ENCODE results near the gene SH3YL1.

Gene SH3YL1

DNA sequence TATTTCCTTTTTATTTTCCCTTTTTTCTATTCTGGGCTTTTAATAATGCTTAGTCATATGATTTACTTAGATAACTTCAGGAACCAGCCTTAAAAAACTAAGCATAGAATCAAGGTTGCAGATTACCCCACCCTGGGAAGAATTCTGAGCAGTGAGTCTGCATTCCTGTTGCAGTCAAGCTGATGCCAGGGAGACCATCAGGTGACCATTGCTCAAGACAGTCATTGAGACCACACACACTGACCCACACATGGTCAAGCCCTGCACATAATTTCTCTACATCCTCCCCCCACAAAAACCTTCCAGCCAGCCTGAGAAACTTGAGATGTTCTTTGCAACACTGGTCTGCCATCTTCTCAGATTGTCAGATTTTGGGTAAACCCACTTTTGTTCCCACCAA, 83.9 kb downstream of the SH3YL1 start:
- no peak for ATAC-seq (ENCODE audit: insufficient read depth, low read depth)
- no peak for DNase-seq

DNA sequence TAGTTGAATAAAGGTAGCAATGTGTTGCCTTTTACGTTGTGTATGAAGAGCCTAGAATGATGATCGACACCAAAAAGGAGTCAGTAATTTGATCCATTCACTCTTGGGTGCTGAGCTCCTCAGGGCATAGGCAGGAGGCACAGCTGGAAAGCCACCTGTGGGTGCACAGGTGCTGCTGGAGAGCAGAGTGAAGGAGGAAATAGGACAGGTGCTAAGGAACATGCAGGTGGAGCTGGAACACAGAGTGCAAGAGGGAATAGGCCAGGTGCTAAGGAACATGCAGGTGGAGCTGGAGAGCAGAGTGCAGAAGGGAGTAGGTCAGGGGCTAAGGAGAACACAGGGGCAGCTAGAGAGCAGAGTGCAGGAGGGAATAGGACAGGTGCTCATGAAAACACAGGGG, 86.1 kb downstream of the SH3YL1 start:
- ATAC-seq (ENCODE audit: insufficient read depth, low read depth): no peak
- peaks cover 24% of the 10 kb centered on the region for H3K4me1 ChIP-seq (ENCODE audit: insufficient read depth, low read length)
- DNase-seq: no peak
- no peak overlapping the region for H2AFZ ChIP-seq (ENCODE audit: low read depth, low read length)
- H3K79me2 ChIP-seq (ENCODE audit: insufficient read depth, low read length): no peaks in the 10 kb centered on the region
- H4K20me1 ChIP-seq (ENCODE audit: insufficient read depth, low read length): no peaks in the 10 kb centered on the region
- no peak overlapping the region for H3K27ac ChIP-seq (ENCODE audit: low read length)
- H3K9me3 ChIP-seq (ENCODE audit: insufficient read depth, low read length, severe bottlenecking): peaks cover 3% of the 10 kb centered on the region
- no peak overlapping the region for H3K4me3 ChIP-seq (ENCODE audit: low read depth in 1 of 2, low read length in 2 of 2)
- H3K36me3 ChIP-seq (ENCODE audit: insufficient read depth, low read length): no peaks in the 10 kb centered on the region
- H3K9ac ChIP-seq (ENCODE audit: low read depth, low read length): no peak overlapping the region
- no peaks in the 10 kb centered on the region for H3K27me3 ChIP-seq (ENCODE audit: insufficient read depth, low read length, poor library complexity)
- H3K4me2 ChIP-seq (ENCODE audit: insufficient read depth, low read length): no peak overlapping the region
- no peak for TF ChIP-seq EZH2 (IDR thresholded peaks at IDR 0.05; ENCODE audit: borderline replicate concordance, low read depth, low read length, severe bottlenecking)
- TF ChIP-seq, protein P1, sequence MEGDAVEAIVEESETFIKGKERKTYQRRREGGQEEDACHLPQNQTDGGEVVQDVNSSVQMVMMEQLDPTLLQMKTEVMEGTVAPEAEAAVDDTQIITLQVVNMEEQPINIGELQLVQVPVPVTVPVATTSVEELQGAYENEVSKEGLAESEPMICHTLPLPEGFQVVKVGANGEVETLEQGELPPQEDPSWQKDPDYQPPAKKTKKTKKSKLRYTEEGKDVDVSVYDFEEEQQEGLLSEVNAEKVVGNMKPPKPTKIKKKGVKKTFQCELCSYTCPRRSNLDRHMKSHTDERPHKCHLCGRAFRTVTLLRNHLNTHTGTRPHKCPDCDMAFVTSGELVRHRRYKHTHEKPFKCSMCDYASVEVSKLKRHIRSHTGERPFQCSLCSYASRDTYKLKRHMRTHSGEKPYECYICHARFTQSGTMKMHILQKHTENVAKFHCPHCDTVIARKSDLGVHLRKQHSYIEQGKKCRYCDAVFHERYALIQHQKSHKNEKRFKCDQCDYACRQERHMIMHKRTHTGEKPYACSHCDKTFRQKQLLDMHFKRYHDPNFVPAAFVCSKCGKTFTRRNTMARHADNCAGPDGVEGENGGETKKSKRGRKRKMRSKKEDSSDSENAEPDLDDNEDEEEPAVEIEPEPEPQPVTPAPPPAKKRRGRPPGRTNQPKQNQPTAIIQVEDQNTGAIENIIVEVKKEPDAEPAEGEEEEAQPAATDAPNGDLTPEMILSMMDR (IDR thresholded peaks at IDR 0.05; ENCODE audit: borderline replicate concordance, extremely low read depth, low read length, poor library complexity, severe bottlenecking): no peak

More for the DNA sequence above, 83.9 kb downstream of the SH3YL1 start:
- H3K4me1 ChIP-seq (ENCODE audit: insufficient read depth, low read length): peaks cover 24% of the 10 kb centered on the region
- no peaks in the 10 kb centered on the region for H3K36me3 ChIP-seq (ENCODE audit: insufficient read depth, low read length)
- no peaks in the 10 kb centered on the region for H3K79me2 ChIP-seq (ENCODE audit: insufficient read depth, low read length)
- no peaks in the 10 kb centered on the region for H4K20me1 ChIP-seq (ENCODE audit: insufficient read depth, low read length)
- H2AFZ ChIP-seq (ENCODE audit: low read depth, low read length): no peak overlapping the region
- no peak overlapping the region for H3K9ac ChIP-seq (ENCODE audit: low read depth, low read length)
- H3K27ac ChIP-seq (ENCODE audit: low read length): no peak overlapping the region
- H3K4me3 ChIP-seq (ENCODE audit: low read depth in 1 of 2, low read length in 2 of 2): no peak overlapping the region
- H3K9me3 ChIP-seq (ENCODE audit: insufficient read depth, low read length, severe bottlenecking): peaks cover 11% of the 10 kb centered on the region
- no peak overlapping the region for H3K4me2 ChIP-seq (ENCODE audit: insufficient read depth, low read length)
- TF ChIP-seq EZH2 (IDR thresholded peaks at IDR 0.05; ENCODE audit: borderline replicate concordance, low read depth, low read length, severe bottlenecking): no peak
- TF ChIP-seq, protein P1 (IDR thresholded peaks at IDR 0.05; ENCODE audit: borderline replicate concordance, extremely low read depth, low read length, poor library complexity, severe bottlenecking): no peak
- H3K27me3 ChIP-seq (ENCODE audit: insufficient read depth, low read length, poor library complexity): no peaks in the 10 kb centered on the region

DNA sequence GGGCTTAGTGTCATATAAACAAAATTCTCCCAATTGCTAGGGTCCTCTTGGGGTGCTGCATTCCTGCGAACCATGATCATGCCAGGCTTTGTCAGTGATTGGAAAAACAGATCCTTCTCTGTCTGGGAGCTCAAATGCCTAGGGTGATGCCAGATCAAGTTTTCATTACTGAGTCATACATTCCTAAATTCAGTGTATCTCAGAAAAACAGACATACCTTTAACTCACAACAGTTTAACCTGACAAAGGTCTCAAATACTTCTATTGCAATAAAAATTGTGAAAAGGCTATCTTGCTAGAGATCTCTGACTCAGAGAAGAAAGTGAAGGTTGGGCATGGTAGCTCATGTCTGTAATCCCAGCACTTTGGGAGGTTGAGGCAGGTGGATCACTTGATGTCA, 86.9 kb downstream of the SH3YL1 start:
- Histone ChIP-seq H4K20me1 (ENCODE audit: insufficient read depth, low read length) (no peaks in the 10 kb centered on the region), H3K9me3 (ENCODE audit: insufficient read depth, low read length, severe bottlenecking) (no peaks in the 10 kb centered on the region), H3K4me1 (ENCODE audit: insufficient read depth, low read length) (peaks cover 24% of the 10 kb centered on the region), H3K27ac (ENCODE audit: low read length) (no peak overlapping the region), H3K4me3 (ENCODE audit: low read depth in 1 of 2, low read length in 2 of 2) (no peak overlapping the region), H3K36me3 (ENCODE audit: insufficient read depth, low read length) (no peaks in the 10 kb centered on the region), H3K9ac (ENCODE audit: low read depth, low read length) (no peak overlapping the region), H2AFZ (ENCODE audit: low read depth, low read length) (no peak overlapping the region), H3K79me2 (ENCODE audit: insufficient read depth, low read length) (no peaks in the 10 kb centered on the region), H3K27me3 (ENCODE audit: insufficient read depth, low read length, poor library complexity) (no peaks in the 10 kb centered on the region), H3K4me2 (ENCODE audit: insufficient read depth, low read length) (no peak overlapping the region)
- TF ChIP-seq EZH2 (IDR thresholded peaks at IDR 0.05; ENCODE audit: borderline replicate concordance, low read depth, low read length, severe bottlenecking): no peak
- TF ChIP-seq, protein P1 (IDR thresholded peaks at IDR 0.05; ENCODE audit: borderline replicate concordance, extremely low read depth, low read length, poor library complexity, severe bottlenecking): no peak
- ATAC-seq (ENCODE audit: insufficient read depth, low read depth) (no peak), DNase-seq (no peak)
